Ectodermal cell (in vitro differentiated cells): Measurements from ENCODE around the gene CEP97. TPM values are rescaled to one million over a fixed set of nuclear protein-coding genes. Genes with fewer than 3 reads are reported as not detected.
"Not testable (repeated sequence)": the region's sequence is repeated elsewhere in the genome, so short reads cannot be mapped to it uniquely, and the experiment has no call there.

ENCODE experiments used
- H3K27ac ChIP-seq: 2 replicates; pipeline ENCODE4 v1.7.0; 2013; ENCODE audit warnings: mild to moderate bottlenecking, low read depth, low read length; ENCODE audit not compliant: insufficient read depth, poor library complexity, severe bottlenecking
- H3K27me3 ChIP-seq: 2 replicates; pipeline ENCODE4 v1.7.0; 2013; ENCODE audit warnings: mild to moderate bottlenecking, low read length; ENCODE audit not compliant: insufficient read depth, control insufficient read depth, poor library complexity, severe bottlenecking
- H3K36me3 ChIP-seq: one replicate; pipeline ENCODE4 v1.7.0; 2013; ENCODE audit warnings: low read length; ENCODE audit not compliant: control insufficient read depth, insufficient read depth
- H3K4me1 ChIP-seq: one replicate; pipeline ENCODE4 v1.7.0; 2013; ENCODE audit warnings: low read length; ENCODE audit not compliant: control insufficient read depth, insufficient read depth
- H3K4me3 ChIP-seq: 2 replicates; pipeline ENCODE4 v1.7.0; 2013; ENCODE audit warnings: low read depth, low read length, control low read depth; ENCODE audit not compliant: insufficient read depth
- H3K9me3 ChIP-seq: 2 replicates; pipeline ENCODE4 v1.7.0; 2013; ENCODE audit warnings: mild to moderate bottlenecking, low read length, moderate library complexity; ENCODE audit not compliant: control insufficient read depth
- WGBS, 2 experiments: methylation state at CpG; one replicate each; pipeline ENCODE4 v1.1.7; 2013; ENCODE audit warnings: missing lambda C conversion rate in 2 of 2; 5-methylcytosine and 5-hydroxymethylcytosine counted together
- polyA plus RNA-seq, 4 experiments: library from polyadenylated mRNA; stranded (reverse); fragments of 50-300 nt; gene quantifications; one replicate each; pipeline ENCODE4 v1.2.3, GENCODE V29; 2013

Gene CEP97
- polyA plus RNA-seq (2013, experiment 1 of 4) = 20.4 TPM
- 16.3 TPM for polyA plus RNA-seq (2013, experiment 2 of 4)
- 14.1 TPM for polyA plus RNA-seq (2013, experiment 3 of 4)
- polyA plus RNA-seq (2013, experiment 4 of 4) = 16.5 TPM

GRCh38 chr3:101724329-101725193 is at the start of gene CEP97:
CEP97 (plus strand) TSS chr3:101724614; CDS start chr3:101724677, 63 bp downstream.
- no peaks in the 10 kb centered on the region for H3K9me3 ChIP-seq
- H3K27ac ChIP-seq = no peak within 1 kb of the TSS
- H3K36me3 ChIP-seq = no peaks in the 10 kb centered on the region
- H3K4me3 ChIP-seq = peak within 1 kb of the TSS; percentile 89
- H3K27me3 ChIP-seq = no peaks in the 10 kb centered on the region
- H3K4me1 ChIP-seq = no peaks in the 10 kb centered on the region
- 0% methylated on average over 49 of the region's 49 CpGs for WGBS, 2 experiments

DNA sequence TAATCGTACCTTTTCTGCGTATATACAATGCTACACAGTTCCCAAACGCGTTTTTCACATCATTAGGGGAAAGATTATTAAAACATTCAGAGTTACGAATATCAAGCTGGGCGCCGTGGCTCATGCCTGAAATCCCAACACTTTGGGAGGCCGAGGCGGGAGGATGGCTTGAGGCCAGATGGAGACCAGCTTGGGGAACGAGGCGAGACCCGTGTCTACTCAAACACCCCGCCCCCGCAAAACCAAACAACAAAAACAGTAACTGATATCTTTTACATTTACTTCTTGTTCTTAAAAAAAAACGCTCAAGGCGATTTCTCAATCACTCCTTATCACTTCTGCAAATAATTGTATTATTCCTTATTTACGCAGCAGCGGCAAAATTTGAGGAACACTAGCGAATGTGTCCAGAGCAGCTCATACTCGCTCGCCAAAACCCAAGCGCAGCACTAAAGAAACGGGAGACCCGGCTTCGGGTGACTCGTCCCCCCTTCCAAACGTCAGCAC is 48.7 kb upstream of the CEP97 start:
- H3K27ac ChIP-seq = peak overlapping the region; percentile 81
- peaks cover 8% of the 10 kb centered on the region for H3K4me1 ChIP-seq
- H3K27me3 ChIP-seq = no peaks in the 10 kb centered on the region
- H3K9me3 ChIP-seq = no peaks in the 10 kb centered on the region
- peaks cover 14% of the 10 kb centered on the region for H3K36me3 ChIP-seq
- 19 to 20% methylated on average over 27 of the region's 27 CpGs for WGBS, 2 experiments
- H3K4me3 ChIP-seq = peak overlapping the region; percentile 91

DNA sequence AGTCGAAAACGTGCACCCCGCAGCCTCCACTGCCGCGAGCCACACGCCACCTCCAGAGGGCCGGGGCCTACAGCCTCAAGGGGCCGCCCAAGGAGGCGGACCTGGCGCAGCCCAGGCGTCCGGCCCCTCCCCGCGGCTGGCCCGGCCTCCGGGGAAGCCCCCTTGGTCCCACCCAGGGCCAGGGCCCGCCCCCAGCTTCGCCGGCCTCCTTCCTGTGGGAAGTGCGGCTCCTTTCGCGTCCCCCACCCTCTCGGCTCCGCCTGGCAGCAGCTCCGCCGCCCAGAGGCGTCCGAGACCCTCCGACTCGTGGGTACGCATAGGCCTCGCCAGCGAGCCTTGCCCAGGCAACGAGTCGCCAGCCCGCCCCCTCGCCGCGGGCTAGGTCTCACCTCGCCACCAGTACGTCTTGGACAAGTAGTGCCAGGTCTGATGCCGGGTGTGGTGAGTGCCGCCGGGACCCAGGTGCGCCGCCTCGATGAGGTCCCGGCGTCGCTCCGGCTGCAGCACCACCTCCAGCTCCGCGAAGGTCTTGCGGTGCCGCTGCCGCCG is 48.1 kb upstream of the CEP97 start:
- H3K27me3 ChIP-seq = no peaks in the 10 kb centered on the region
- peak overlapping the region; percentile 91 for H3K4me3 ChIP-seq
- no peaks in the 10 kb centered on the region for H3K9me3 ChIP-seq
- H3K4me1 ChIP-seq = peaks cover 8% of the 10 kb centered on the region
- WGBS, 2 experiments = 0% methylated on average over 57 of the region's 57 CpGs
- H3K27ac ChIP-seq = peak overlapping the region; percentile 81
- H3K36me3 ChIP-seq = peaks cover 15% of the 10 kb centered on the region

DNA sequence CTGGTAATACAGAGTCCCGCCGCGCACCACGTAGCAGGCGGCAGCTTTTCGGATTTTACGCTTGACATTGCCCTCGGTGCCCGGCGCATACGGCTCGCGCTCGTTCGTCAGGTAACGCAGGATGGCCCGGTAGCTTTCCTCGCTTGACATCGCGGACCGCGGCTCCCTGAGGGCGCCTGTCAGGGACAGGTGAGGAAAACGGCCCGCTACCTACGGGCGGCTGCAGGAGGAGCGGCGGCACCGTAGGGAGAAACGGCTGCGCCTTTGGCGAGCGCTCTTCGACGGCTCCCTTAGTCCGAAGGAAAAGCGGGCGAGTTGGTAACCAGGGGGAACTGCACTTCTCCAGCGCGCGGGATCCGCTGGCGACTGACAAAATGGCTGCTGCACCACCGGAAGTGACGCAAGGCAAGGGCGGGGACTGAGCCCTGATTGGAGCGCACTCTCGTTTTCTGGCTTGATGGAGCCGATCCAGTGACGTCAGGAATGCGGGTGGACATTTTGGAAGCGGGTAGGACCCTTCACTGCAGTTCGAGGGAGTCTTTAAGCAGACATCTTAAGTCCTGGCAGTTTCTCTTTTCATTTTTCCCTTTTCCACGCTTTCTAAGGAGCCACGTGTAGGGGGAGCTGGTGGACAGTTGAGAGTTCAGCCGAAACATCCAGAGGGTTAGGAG is 47.5 kb upstream of the CEP97 start, which contains the start of gene ZBTB11:
Gene ZBTB11, minus strand, starts transcription at position 368 of the 671 bp plus-strand sequence. Its CDS starts 218 bp downstream, at position 150.
- WGBS, 2 experiments = 0% methylated on average over 56 to 57 of the region's 57 CpGs
- peaks cover 8% of the 10 kb centered on the region for H3K4me1 ChIP-seq

DNA sequence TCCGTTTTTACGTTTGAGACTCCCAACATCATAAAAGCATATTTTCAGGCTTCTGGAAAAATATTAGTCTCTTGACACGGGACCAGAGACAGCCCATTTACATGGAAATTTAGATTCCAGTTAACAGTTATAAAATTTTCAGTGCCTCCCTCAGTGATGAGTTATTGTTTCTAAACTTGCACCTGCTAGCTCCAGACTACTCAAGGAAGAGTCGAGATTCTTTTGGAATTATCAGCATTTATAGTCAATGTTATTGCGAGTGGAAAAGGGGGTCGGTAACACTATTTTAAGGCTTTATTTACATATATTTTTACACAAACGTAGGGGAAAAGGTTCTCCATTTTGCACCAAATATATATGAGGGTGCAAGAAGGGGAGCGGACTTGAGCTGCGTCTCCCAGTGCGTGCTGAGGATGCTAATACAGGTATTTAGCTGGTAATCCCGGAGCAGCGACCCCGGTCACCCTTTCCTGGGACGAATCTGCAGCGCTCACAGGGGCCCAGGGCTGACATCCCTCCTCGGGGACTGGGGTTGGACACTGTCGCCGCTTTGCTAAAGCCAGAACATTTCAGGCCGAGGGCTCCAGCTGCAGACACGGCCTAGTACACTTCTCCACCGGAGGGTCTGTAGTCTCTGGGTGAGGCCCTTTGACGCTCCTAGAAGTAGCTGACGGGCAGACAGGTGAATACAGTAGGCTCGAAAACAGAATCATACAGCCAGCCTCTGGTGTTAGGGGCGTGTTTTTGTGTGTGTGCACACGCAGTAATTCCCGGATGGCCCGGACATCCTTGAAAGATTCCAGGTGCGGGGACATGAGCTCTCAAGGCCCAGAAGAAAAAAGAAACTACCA is 46.8 kb upstream of the CEP97 start:
- 72 to 74% methylated on average over 26 to 29 of the region's 29 CpGs for WGBS, 2 experiments
- Histone ChIP-seq H3K4me1 (peaks cover 8% of the 10 kb centered on the region), H3K9me3 (no peaks in the 10 kb centered on the region), H3K27ac (peak overlapping the region; percentile 41), H3K27me3 (no peaks in the 10 kb centered on the region), H3K4me3 (peak overlapping the region; percentile 22), H3K36me3 (peaks cover 27% of the 10 kb centered on the region)

More for the DNA sequence above, 47.5 kb upstream of the CEP97 start, which contains the start of gene ZBTB11:
- Histone ChIP-seq H3K9me3 (no peaks in the 10 kb centered on the region), H3K27ac (peak within 1 kb of the TSS; percentile 81), H3K27me3 (no peaks in the 10 kb centered on the region), H3K4me3 (peak within 1 kb of the TSS; percentile 91), H3K36me3 (peaks cover 21% of the 10 kb centered on the region)

- not testable (repeated sequence) for H3K4me3 ChIP-seq, H3K27ac ChIP-seq, H3K27me3 ChIP-seq, H3K4me1 ChIP-seq, H3K9me3 ChIP-seq
- no CpG with 5 or more reads among the region's 2 CpGs for WGBS, 2 experiments
- H3K36me3 ChIP-seq = peaks cover 37% of the 10 kb centered on the region
Observed at GRCh38 chr3:101678837-101679236, 45.6 kb upstream of the CEP97 start.

DNA sequence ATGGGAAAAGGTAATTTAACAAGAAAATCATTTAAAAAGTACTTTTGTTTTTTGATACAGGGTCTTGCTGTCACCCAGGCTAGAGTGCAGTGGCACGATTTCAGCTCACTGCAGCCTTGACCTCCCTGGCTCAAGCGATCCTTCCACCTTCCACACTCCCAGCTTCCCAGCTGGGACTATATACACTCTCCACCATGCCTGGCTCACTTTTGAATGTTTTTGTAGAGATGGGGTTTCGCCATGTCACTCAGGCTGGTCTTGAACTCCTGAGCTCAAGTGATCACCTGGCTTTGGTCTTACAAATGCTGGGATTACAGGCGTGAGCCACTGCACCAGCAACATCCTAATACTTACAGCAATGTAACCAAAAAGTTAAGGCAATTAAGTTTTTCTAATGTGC is 43.9 kb upstream of the CEP97 start:
- WGBS, 2 experiments = 95 to 98% methylated on average over 4 of the region's 4 CpGs
- Histone ChIP-seq H3K27me3 (no peaks in the 10 kb centered on the region), H3K9me3 (no peaks in the 10 kb centered on the region), H3K36me3 (peaks cover 38% of the 10 kb centered on the region), H3K4me3 (no peak overlapping the region), H3K27ac (no peak overlapping the region), H3K4me1 (peaks cover 13% of the 10 kb centered on the region)

DNA sequence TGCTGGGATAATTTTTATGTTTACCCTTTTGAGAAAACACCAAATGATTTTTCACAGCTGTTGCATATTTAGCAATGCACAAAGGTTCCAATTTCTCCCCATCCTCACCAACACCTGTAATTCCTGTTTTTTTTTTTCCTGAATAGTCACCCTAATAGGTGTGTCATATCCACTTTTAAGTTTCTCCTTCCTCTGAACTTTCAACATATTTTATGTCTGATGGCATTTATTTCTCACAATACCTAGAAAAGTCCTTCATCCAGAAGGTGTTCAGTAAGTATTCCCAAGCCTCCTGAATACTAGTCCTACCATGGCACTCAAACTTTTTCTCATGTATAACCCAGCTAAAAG is 39.4 kb upstream of the CEP97 start:
- peaks cover 36% of the 10 kb centered on the region for H3K36me3 ChIP-seq

GRCh38 chr3:101685870-101686307 is 38.5 kb upstream of the CEP97 start:
- Histone ChIP-seq H3K4me3 (peak overlapping the region; percentile 93), H3K36me3 (peaks cover 27% of the 10 kb centered on the region), H3K27ac (peak overlapping the region; percentile 87)

More for the DNA sequence above, 39.4 kb upstream of the CEP97 start:
- Histone ChIP-seq H3K27me3 (no peaks in the 10 kb centered on the region), H3K4me3 (peak overlapping the region; percentile 93), H3K9me3 (no peaks in the 10 kb centered on the region), H3K27ac (no peak overlapping the region), H3K4me1 (peaks cover 11% of the 10 kb centered on the region)

More at GRCh38 chr3:101685870-101686307, 38.5 kb upstream of the CEP97 start:
- WGBS, 2 experiments = 6 to 8% methylated on average over 11 of the region's 11 CpGs
- H3K4me1 ChIP-seq = peaks cover 11% of the 10 kb centered on the region
- no peaks in the 10 kb centered on the region for H3K9me3 ChIP-seq
- no peaks in the 10 kb centered on the region for H3K27me3 ChIP-seq
